ENCODE results near the gene PPFIBP2.

DNA sequence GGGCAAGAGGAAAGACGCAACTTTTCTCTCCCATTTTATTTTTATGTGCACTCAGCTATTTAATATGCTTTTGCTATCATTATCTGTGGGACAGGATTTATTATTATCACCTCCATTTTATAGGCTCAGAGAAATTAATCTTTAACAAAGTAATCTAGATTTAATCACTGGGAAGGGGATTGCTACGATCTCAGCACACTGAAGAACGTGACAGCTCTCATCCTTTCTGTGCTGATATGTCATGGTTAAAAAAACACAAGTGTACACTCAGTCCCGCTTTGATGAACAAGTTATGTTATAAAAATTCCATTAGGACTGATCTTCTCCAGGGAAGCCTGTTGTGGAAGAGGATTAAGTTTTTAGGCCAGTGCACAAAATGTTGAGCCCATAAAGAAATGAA lies 121.9 kb downstream of the PPFIBP2 start:
- TF ChIP-seq, protein P1, sequence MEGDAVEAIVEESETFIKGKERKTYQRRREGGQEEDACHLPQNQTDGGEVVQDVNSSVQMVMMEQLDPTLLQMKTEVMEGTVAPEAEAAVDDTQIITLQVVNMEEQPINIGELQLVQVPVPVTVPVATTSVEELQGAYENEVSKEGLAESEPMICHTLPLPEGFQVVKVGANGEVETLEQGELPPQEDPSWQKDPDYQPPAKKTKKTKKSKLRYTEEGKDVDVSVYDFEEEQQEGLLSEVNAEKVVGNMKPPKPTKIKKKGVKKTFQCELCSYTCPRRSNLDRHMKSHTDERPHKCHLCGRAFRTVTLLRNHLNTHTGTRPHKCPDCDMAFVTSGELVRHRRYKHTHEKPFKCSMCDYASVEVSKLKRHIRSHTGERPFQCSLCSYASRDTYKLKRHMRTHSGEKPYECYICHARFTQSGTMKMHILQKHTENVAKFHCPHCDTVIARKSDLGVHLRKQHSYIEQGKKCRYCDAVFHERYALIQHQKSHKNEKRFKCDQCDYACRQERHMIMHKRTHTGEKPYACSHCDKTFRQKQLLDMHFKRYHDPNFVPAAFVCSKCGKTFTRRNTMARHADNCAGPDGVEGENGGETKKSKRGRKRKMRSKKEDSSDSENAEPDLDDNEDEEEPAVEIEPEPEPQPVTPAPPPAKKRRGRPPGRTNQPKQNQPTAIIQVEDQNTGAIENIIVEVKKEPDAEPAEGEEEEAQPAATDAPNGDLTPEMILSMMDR (tag by site-specific recombination; IDR thresholded peaks at IDR 0.05), result no peak
- TF ChIP-seq MYNN (tag by site-specific recombination; IDR thresholded peaks at IDR 0.05; ENCODE audit: borderline replicate concordance), result no peak
- no peak for TF ChIP-seq HOXC10 (CRISPR knock-in tag; IDR thresholded peaks at IDR 0.05)
- TF ChIP-seq ZNF16 (tag by site-specific recombination; IDR thresholded peaks at IDR 0.05; ENCODE audit: low read depth), result no peak
- TF ChIP-seq, protein P2, sequence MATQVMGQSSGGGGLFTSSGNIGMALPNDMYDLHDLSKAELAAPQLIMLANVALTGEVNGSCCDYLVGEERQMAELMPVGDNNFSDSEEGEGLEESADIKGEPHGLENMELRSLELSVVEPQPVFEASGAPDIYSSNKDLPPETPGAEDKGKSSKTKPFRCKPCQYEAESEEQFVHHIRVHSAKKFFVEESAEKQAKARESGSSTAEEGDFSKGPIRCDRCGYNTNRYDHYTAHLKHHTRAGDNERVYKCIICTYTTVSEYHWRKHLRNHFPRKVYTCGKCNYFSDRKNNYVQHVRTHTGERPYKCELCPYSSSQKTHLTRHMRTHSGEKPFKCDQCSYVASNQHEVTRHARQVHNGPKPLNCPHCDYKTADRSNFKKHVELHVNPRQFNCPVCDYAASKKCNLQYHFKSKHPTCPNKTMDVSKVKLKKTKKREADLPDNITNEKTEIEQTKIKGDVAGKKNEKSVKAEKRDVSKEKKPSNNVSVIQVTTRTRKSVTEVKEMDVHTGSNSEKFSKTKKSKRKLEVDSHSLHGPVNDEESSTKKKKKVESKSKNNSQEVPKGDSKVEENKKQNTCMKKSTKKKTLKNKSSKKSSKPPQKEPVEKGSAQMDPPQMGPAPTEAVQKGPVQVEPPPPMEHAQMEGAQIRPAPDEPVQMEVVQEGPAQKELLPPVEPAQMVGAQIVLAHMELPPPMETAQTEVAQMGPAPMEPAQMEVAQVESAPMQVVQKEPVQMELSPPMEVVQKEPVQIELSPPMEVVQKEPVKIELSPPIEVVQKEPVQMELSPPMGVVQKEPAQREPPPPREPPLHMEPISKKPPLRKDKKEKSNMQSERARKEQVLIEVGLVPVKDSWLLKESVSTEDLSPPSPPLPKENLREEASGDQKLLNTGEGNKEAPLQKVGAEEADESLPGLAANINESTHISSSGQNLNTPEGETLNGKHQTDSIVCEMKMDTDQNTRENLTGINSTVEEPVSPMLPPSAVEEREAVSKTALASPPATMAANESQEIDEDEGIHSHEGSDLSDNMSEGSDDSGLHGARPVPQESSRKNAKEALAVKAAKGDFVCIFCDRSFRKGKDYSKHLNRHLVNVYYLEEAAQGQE (tag by site-specific recombination; IDR thresholded peaks at IDR 0.05), result no peak
- no peak for TF ChIP-seq ZNF175 (tag by site-specific recombination; IDR thresholded peaks at IDR 0.05)
- no peak for TF ChIP-seq ZNF768 (tag by site-specific recombination; IDR thresholded peaks at IDR 0.05)
- TF ChIP-seq YY2 (tag by site-specific recombination; IDR thresholded peaks at IDR 0.05), result no peak
- TF ChIP-seq, protein P3, sequence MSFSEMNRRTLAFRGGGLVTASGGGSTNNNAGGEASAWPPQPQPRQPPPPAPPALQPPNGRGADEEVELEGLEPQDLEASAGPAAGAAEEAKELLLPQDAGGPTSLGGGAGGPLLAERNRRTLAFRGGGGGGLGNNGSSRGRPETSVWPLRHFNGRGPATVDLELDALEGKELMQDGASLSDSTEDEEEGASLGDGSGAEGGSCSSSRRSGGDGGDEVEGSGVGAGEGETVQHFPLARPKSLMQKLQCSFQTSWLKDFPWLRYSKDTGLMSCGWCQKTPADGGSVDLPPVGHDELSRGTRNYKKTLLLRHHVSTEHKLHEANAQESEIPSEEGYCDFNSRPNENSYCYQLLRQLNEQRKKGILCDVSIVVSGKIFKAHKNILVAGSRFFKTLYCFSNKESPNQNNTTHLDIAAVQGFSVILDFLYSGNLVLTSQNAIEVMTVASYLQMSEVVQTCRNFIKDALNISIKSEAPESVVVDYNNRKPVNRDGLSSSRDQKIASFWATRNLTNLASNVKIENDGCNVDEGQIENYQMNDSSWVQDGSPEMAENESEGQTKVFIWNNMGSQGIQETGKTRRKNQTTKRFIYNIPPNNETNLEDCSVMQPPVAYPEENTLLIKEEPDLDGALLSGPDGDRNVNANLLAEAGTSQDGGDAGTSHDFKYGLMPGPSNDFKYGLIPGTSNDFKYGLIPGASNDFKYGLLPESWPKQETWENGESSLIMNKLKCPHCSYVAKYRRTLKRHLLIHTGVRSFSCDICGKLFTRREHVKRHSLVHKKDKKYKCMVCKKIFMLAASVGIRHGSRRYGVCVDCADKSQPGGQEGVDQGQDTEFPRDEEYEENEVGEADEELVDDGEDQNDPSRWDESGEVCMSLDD (tag by site-specific recombination; IDR thresholded peaks at IDR 0.05), result no peak

Data from HEK293 (cell line).